ENCODE data around the gene MIPOL1.
"Not testable (repeated sequence)": the region's sequence is repeated elsewhere in the genome, so short reads cannot be mapped to it uniquely, and the experiment has no call there.

The MIPOL1 gene

GRCh38 chr14:37197421-37198272, at the start of gene MIPOL1:
MIPOL1 (plus strand) TSS chr14:37197937; CDS start chr14:37247889, 49,952 bp downstream.
- no peak for DNase-seq

GRCh38 chr14:37150414-37150813, 47.3 kb upstream of the MIPOL1 start:
- DNase-seq: no peak

- DNase-seq: no peak
Measured at GRCh38 chr14:37153005-37153404, 44.7 kb upstream of the MIPOL1 start.

- DNase-seq: no peak
Measured at GRCh38 chr14:37153483-37153882, 44.3 kb upstream of the MIPOL1 start.

- no peak for DNase-seq
Measured at GRCh38 chr14:37157987-37158386, 39.8 kb upstream of the MIPOL1 start.

- not testable (repeated sequence) for DNase-seq
Measured at GRCh38 chr14:37162307-37162706, 35.4 kb upstream of the MIPOL1 start.

- no peak for DNase-seq
Measured at GRCh38 chr14:37165794-37166193, 31.9 kb upstream of the MIPOL1 start.

GRCh38 chr14:37167151-37168047, 30.3 kb upstream of the MIPOL1 start:
- no peak for DNase-seq

- no peak for DNase-seq
Measured at GRCh38 chr14:37168721-37169120, 29.0 kb upstream of the MIPOL1 start.

- no peak for DNase-seq
Measured at GRCh38 chr14:37170237-37170636, 27.5 kb upstream of the MIPOL1 start.

- DNase-seq: no peak
Measured at GRCh38 chr14:37170993-37171392, 26.7 kb upstream of the MIPOL1 start.

- DNase-seq: no peak
Measured at GRCh38 chr14:37171678-37172023, 26.1 kb upstream of the MIPOL1 start.

GRCh38 chr14:37172024-37172869, 25.5 kb upstream of the MIPOL1 start, which contains the start of gene SLC25A21:
SLC25A21 (minus strand) TSS chr14:37172606.
- no peak for DNase-seq

GRCh38 chr14:37172936-37173614, 24.7 kb upstream of the MIPOL1 start:
- DNase-seq: no peak

GRCh38 chr14:37179896-37180502, 17.7 kb upstream of the MIPOL1 start:
- no peak for DNase-seq

GRCh38 chr14:37180886-37181285, 16.9 kb upstream of the MIPOL1 start:
- DNase-seq: not testable (repeated sequence)

- DNase-seq: no peak
Measured at GRCh38 chr14:37181441-37181840, 16.3 kb upstream of the MIPOL1 start.

GRCh38 chr14:37184520-37184919, 13.2 kb upstream of the MIPOL1 start:
- not testable (repeated sequence) for DNase-seq

- DNase-seq: no peak
Measured at GRCh38 chr14:37185670-37186069, 12.1 kb upstream of the MIPOL1 start.

- no peak for DNase-seq
Measured at GRCh38 chr14:37186865-37187264, 10.9 kb upstream of the MIPOL1 start.

- no peak for DNase-seq
Measured at GRCh38 chr14:37187294-37187693, 10.4 kb upstream of the MIPOL1 start.
